Smooth muscle cell (in vitro differentiated cells): ENCODE data around the gene KLHL35. TPM values are rescaled to one million over a fixed set of nuclear protein-coding genes. Genes with fewer than 3 reads are reported as not detected.
A peak's percentile ranks its signal among the peaks of the same experiment; 100 is the strongest.

ENCODE experiments used
- DNase-seq: peaks from one replicate; lab custom pipeline; 2025; ENCODE audit not compliant: unreplicated experiment; lab: John Stamatoyannopoulos, UW
- H2AFZ ChIP-seq: fragments of 200-600 bp; sonication (generic); 2 replicates; pipeline ENCODE4 v1.6.0; 2016; ENCODE audit warnings: antibody characterized with exemption, low read depth, mild to moderate bottlenecking
- H3F3A ChIP-seq: fragments of 200-600 bp; sonication (generic); 2 replicates; pipeline ENCODE4 v1.6.0; 2017; ENCODE audit warnings: antibody characterized with exemption, low read depth
- H3K27ac ChIP-seq: fragments of 200-600 bp; sonication (generic); 2 replicates; pipeline ENCODE4 v1.5.1; 2016; ENCODE audit warnings: low read depth, mild to moderate bottlenecking
- H3K27me3 ChIP-seq: fragments of 200-600 bp; sonication (generic); 2 replicates; pipeline ENCODE4 v1.6.1; 2016; ENCODE audit warnings: low read depth, mild to moderate bottlenecking
- H3K36me3 ChIP-seq: fragments of 200-600 bp; sonication (generic); 2 replicates; pipeline ENCODE4 v1.5.1; 2016; ENCODE audit warnings: low read depth
- H3K4me1 ChIP-seq: fragments of 200-600 bp; sonication (generic); 2 replicates; pipeline ENCODE4 v1.5.1; 2016; ENCODE audit warnings: low read depth
- H3K4me2 ChIP-seq: fragments of 200-600 bp; sonication (generic); 2 replicates; pipeline ENCODE4 v1.6.0; 2016; ENCODE audit warnings: mild to moderate bottlenecking
- H3K4me3 ChIP-seq: fragments of 200-600 bp; sonication (generic); 2 replicates; pipeline ENCODE4 v1.5.1; 2016; ENCODE audit warnings: mild to moderate bottlenecking
- H3K79me2 ChIP-seq: fragments of 200-600 bp; sonication (generic); 2 replicates; pipeline ENCODE4 v1.6.0; 2016; ENCODE audit warnings: low read depth, mild to moderate bottlenecking
- H3K9ac ChIP-seq: fragments of 200-600 bp; sonication (generic); 2 replicates; pipeline ENCODE4 v1.6.0; 2016; ENCODE audit warnings: low read depth
- H3K9me3 ChIP-seq: fragments of 200-600 bp; sonication (generic); replicated peaks from 2 replicates; pipeline ENCODE4 v1.5.1; 2016; ENCODE audit warnings: low read depth
- H4K20me1 ChIP-seq: fragments of 200-600 bp; sonication (generic); 2 replicates; pipeline ENCODE4 v1.6.0; 2016; ENCODE audit warnings: low read depth
- CTCF ChIP-seq: fragments of 200-600 bp; sonication (generic); IDR thresholded peaks from 2 replicates; pipeline ENCODE4 v1.5.1; 2017; ENCODE audit warnings: borderline replicate concordance, mild to moderate bottlenecking, antibody characterized with exemption; ENCODE audit not compliant: insufficient read depth, poor library complexity, severe bottlenecking
- WGBS: methylation state at CpG from one replicate; pipeline ENCODE4 v1.1.7; 2016; ENCODE audit warnings: low lambda C conversion rate; 5-methylcytosine and 5-hydroxymethylcytosine counted together
- polyA plus RNA-seq: library from polyadenylated mRNA; unstranded; fragments of >200 nt; fragmentation: Nextera tagmentation; extraction: Ambion mirVana; gene quantifications from 2 replicates; pipeline ENCODE4 v1.2.1, GENCODE V29; 2016
- total RNA-seq: library from RNA; depleted of rRNA; stranded (reverse); fragments of >200 nt; gene quantifications from 2 replicates; pipeline ENCODE4 v1.2.3, GENCODE V29; 2014

The KLHL35 gene
- total and polyA plus RNA-seq, 2 experiments from 2014 or later, result 1.0 to 3.0 TPM

DNA sequence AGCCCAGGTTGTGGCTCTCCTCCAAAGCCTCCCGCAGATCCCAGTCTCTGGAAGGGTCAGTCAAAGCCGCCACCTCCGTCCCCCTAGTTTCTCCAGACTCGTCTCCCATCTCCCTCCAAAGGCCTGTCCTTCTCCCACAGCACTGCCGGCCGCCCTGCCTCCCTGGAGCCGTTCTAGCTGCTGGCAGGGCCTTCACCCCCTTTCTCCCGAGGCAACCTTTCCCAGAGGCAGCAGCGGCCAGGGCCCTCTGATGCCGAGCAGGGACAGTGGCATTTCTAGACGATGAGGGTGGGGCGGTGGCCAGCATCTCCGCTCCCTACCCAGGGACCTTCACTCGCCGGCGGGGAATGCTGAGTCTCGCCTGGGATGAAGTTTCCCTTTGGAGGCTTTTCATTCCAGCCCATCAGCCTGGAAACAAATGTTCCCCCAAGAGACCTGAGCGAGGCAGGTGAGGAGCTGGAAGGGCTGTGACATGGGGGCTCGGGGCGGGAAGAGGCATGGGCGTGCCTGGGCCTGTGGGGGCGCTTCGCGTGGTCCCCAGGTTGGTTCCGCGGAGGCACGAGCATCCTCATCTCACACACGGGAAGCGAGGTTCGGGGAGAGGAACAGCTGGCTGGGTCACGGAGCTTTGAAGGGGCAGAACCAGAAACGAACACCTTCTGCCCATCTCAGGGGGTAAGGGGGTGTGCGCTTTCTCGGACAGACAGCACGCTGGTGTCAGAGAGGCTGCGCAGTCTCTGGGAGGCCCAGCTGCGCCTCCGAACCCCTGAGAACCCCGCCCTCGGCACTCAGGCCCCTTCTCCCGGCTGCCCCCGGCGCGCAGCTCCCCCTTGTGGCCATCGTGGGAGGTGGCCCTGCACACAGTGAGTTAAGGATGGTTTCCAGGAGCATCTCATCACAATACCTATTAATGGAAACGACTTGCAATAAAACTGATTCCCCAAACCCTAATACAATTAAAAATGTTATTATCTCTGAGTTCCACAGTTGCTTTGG lies 18.1 kb upstream of the KLHL35 start:
- H2AFZ ChIP-seq, result no peak overlapping the region
- 67% methylated on average over 45 of the region's 46 CpGs for WGBS

DNA sequence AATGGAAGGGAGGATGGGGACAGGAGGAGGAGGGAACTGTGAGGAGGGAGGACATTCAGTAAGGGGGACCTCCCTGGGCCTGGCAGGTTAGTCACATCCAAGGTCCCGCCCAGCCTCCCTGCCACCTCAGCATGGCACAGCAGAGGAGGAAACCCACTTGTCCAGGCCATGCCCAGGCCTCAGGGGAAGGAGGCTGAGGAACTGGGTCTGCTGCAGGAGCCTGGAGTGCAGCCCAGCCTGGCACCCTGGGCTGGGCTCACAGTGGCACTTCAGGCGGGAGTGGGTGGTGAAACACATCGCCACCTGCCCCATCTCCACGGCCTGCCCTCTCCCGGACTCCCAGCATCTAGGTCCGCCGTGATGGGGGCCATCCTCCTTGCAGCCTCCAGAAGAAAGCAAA lies 17.2 kb upstream of the KLHL35 start:
- H3K4me1 ChIP-seq, result no peaks in the 10 kb centered on the region
- no peaks in the 10 kb centered on the region for H3K27me3 ChIP-seq
- H3K79me2 ChIP-seq, result no peaks in the 10 kb centered on the region
- no peak overlapping the region for H3K27ac ChIP-seq
- H3F3A ChIP-seq, result no peaks in the 10 kb centered on the region
- no peak overlapping the region for H3K9ac ChIP-seq
- TF ChIP-seq CTCF, result no peak
- no peaks in the 10 kb centered on the region for H3K9me3 ChIP-seq
- WGBS, result 87% methylated on average over 7 of the region's 7 CpGs
- no peak overlapping the region for H2AFZ ChIP-seq
- no peak overlapping the region for H3K4me2 ChIP-seq
- DNase-seq, result no peak
- H3K36me3 ChIP-seq, result no peaks in the 10 kb centered on the region
- H3K4me3 ChIP-seq, result no peak overlapping the region
- no peaks in the 10 kb centered on the region for H4K20me1 ChIP-seq

More for the DNA sequence above, 18.1 kb upstream of the KLHL35 start:
- H3K9me3 ChIP-seq, result no peaks in the 10 kb centered on the region
- no peak overlapping the region for H3K4me3 ChIP-seq
- H3K4me1 ChIP-seq, result no peaks in the 10 kb centered on the region
- peak; percentile 56 for TF ChIP-seq CTCF
- no peak for DNase-seq
- no peak overlapping the region for H3K27ac ChIP-seq
- H3K9ac ChIP-seq, result no peak overlapping the region
- no peaks in the 10 kb centered on the region for H3K36me3 ChIP-seq
- H3K27me3 ChIP-seq, result no peaks in the 10 kb centered on the region
- H3F3A ChIP-seq, result no peaks in the 10 kb centered on the region
- no peaks in the 10 kb centered on the region for H4K20me1 ChIP-seq
- H3K4me2 ChIP-seq, result no peak overlapping the region
- H3K79me2 ChIP-seq, result no peaks in the 10 kb centered on the region

DNA sequence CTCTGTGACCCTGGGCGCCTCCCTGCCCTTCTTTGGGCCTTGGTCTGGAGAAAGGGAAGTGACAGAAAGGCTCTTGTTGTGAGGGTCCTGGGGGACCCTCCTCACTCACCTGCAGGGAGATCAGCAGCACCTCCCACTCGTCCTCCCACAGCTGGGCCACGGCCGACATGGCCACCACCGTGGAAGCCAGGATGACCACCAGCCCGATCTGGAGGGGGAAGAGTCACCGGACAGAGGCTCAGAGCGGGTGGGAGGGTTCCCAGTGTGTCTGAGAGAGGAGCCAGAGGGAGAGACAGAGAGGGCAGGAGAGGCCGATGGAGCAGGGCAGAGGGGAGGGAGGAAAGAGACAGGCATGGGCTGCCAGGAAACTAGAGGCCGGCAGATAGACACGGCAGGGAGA lies 16.8 kb upstream of the KLHL35 start:
- Histone ChIP-seq H2AFZ (no peak overlapping the region), H3K4me3 (no peak overlapping the region), H3K9me3 (no peaks in the 10 kb centered on the region), H3K79me2 (no peaks in the 10 kb centered on the region), H3K4me1 (no peaks in the 10 kb centered on the region), H4K20me1 (no peaks in the 10 kb centered on the region), H3K36me3 (no peaks in the 10 kb centered on the region), H3K9ac (no peak overlapping the region), H3K27ac (no peak overlapping the region), H3K4me2 (no peak overlapping the region), H3K27me3 (no peaks in the 10 kb centered on the region), H3F3A (no peaks in the 10 kb centered on the region)
- 91% methylated on average over 11 of the region's 11 CpGs for WGBS
- DNase-seq, result no peak
- no peak for TF ChIP-seq CTCF
